HG02642 (cell line): ENCODE data around the gene C2orf81.
"Not testable (repeated sequence)": the region's sequence is repeated elsewhere in the genome, so short reads cannot be mapped to it uniquely, and the experiment has no call there.

Experiments used
- ATAC-seq: cut with Tn5 transposase; IDR thresholded peaks from one replicate; pipeline ENCODE4 v1.9.1; 2021; ENCODE audit warnings: mild to moderate bottlenecking; ENCODE audit not compliant: unreplicated experiment, poor library complexity

C2orf81 gene

GRCh38 chr2:74424995-74425406 is 3.6 kb upstream of the C2orf81 start:
- ATAC-seq, result no peak

GRCh38 chr2:74424139-74424992 is 2.9 kb upstream of the C2orf81 start:
- no peak for ATAC-seq

GRCh38 chr2:74423231-74424095 is 2.0 kb upstream of the C2orf81 start:
- ATAC-seq, result no peak

GRCh38 chr2:74420443-74421103 is 846 bp downstream of the C2orf81 start:
- ATAC-seq, result not testable (repeated sequence)

- no peak for ATAC-seq
Observed at GRCh38 chr2:74420006-74420405, 1.4 kb downstream of the C2orf81 start.

- ATAC-seq, result no peak
Observed at GRCh38 chr2:74419345-74419744, 2.1 kb downstream of the C2orf81 start.

- no peak for ATAC-seq
Observed at GRCh38 chr2:74418312-74418711, 3.1 kb downstream of the C2orf81 start.

- no peak for ATAC-seq
Observed at GRCh38 chr2:74417763-74418162, 3.7 kb downstream of the C2orf81 start.

- ATAC-seq, result no peak
Observed at GRCh38 chr2:74417197-74417596, 4.2 kb downstream of the C2orf81 start.

- ATAC-seq, result no peak
Observed at GRCh38 chr2:74416778-74417177, 4.6 kb downstream of the C2orf81 start.

- peak; percentile 6 for ATAC-seq
Observed at GRCh38 chr2:74415762-74416395, 5.5 kb downstream of the C2orf81 start.

- peak; percentile 40 for ATAC-seq
Observed at GRCh38 chr2:74414881-74415761, 6.3 kb downstream of the C2orf81 start.

- no peak for ATAC-seq
Observed at GRCh38 chr2:74414441-74414840, 7.0 kb downstream of the C2orf81 start.

GRCh38 chr2:74413001-74413698 is 8.3 kb downstream of the C2orf81 start:
- ATAC-seq, result no peak

GRCh38 chr2:74407682-74408081 is 13.7 kb downstream of the C2orf81 start:
- ATAC-seq, result no peak

GRCh38 chr2:74406035-74406434 is 15.4 kb downstream of the C2orf81 start:
- ATAC-seq, result no peak

GRCh38 chr2:74401891-74402290 is 19.5 kb downstream of the C2orf81 start:
- no peak for ATAC-seq

- ATAC-seq, result no peak
Observed at GRCh38 chr2:74399785-74400184, 21.6 kb downstream of the C2orf81 start.

- ATAC-seq, result no peak
Observed at GRCh38 chr2:74396149-74396548, 25.3 kb downstream of the C2orf81 start.
